HUES6 (cell line): Measurements from ENCODE around the gene PDP2.

ENCODE experiments used
- H3K27ac ChIP-seq: 2 replicates; pipeline ENCODE4 v1.7.0; 2013; ENCODE audit warnings: low read depth, mild to moderate bottlenecking, low read length, inconsistent platforms
- H3K27me3 ChIP-seq: 2 replicates; pipeline ENCODE4 v1.6.1; 2013; ENCODE audit warnings: low read length; ENCODE audit not compliant: control insufficient read depth, insufficient read depth
- H3K36me3 ChIP-seq: 2 replicates; pipeline ENCODE4 v1.6.1; 2013; ENCODE audit warnings: low read length; ENCODE audit not compliant: control insufficient read depth, insufficient read depth
- H3K4me1 ChIP-seq: 2 replicates; pipeline ENCODE4 v1.6.1; 2013; ENCODE audit warnings: low read length; ENCODE audit not compliant: control insufficient read depth, insufficient read depth
- H3K4me3 ChIP-seq: 2 replicates; pipeline ENCODE4 v1.5.1; 2013; ENCODE audit warnings: low read depth, low read length
- H3K9ac ChIP-seq: one replicate; pipeline ENCODE4 v1.6.1; 2013; ENCODE audit warnings: mild to moderate bottlenecking, low read length
- H3K9me3 ChIP-seq: 2 replicates; pipeline ENCODE4 v1.6.1; 2013; ENCODE audit warnings: low read depth, low read length; ENCODE audit not compliant: control insufficient read depth, insufficient read depth

The PDP2 gene

DNA sequence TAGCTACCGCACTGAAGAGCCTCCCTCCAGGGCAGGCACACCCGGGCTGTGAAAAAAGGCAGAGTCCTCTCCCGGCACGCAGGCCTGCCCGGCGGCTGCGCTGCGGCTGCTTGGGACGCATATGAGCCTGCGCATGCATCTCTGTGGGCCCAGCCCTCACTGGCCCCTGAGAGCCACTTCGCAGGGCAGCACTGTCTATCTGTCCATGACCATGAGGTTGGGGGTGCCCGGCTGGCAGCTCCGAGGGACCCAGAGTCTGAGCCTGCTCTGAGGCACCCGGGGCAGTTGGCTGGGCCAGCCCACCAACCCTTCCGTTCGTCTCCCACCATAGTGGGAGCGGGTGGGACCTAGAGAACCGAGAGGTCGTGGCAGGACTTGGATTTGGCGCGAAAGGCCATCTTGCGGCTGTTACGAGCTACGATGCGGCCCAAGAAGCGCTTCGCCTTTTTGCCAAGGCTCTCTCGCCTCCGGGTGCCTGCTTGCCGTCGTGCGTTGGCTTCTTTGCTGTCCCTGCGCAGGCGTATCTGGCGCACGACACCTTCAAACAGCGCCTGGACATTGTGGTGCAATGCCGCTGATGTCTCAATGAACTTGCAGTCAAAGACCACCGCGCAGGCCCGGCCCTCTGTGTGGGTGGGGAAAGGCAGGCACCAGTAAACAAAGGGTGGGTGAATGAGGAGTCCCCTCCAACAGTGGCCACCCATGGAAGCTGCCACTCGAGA is 41.6 kb downstream of the PDP2 start:
- H3K9ac ChIP-seq, result no peak overlapping the region
- H3K9me3 ChIP-seq, result no peaks in the 10 kb centered on the region
- peaks cover 69% of the 10 kb centered on the region for H3K27me3 ChIP-seq
- H3K27ac ChIP-seq, result no peak overlapping the region
- peaks cover 3% of the 10 kb centered on the region; the same call in 1 of the 2 replicates for H3K4me1 ChIP-seq
- no peaks in the 10 kb centered on the region for H3K36me3 ChIP-seq
- no peak overlapping the region for H3K4me3 ChIP-seq

DNA sequence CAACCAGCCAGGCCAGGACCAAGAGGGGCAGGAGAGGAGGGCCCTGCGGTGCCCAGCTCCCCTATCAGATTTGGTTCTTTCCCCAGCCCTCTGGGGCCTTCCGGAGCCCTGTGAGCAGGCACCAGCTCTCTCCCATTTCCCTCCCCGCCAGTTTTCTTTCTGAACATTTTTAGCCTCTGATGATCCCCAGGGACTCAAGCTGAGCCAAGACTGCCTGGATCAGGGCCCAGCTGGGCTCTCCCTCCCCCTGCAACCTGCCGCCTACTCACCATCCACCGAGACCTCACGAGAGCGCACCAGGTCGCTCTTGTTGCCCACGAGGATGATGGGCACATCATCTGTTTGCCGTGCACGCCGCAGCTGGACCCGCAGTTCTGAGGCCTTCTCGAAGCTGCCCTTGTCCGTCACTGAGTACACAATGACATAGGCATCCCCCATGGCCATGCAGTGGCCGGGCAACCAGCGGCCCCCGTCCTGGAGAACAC is 43.0 kb downstream of the PDP2 start:
- Histone ChIP-seq H3K27ac (no peak overlapping the region), H3K4me3 (no peak overlapping the region), H3K4me1 (peaks cover 11% of the 10 kb centered on the region), H3K9me3 (no peaks in the 10 kb centered on the region), H3K27me3 (peaks cover 81% of the 10 kb centered on the region), H3K9ac (no peak overlapping the region), H3K36me3 (no peaks in the 10 kb centered on the region)

DNA sequence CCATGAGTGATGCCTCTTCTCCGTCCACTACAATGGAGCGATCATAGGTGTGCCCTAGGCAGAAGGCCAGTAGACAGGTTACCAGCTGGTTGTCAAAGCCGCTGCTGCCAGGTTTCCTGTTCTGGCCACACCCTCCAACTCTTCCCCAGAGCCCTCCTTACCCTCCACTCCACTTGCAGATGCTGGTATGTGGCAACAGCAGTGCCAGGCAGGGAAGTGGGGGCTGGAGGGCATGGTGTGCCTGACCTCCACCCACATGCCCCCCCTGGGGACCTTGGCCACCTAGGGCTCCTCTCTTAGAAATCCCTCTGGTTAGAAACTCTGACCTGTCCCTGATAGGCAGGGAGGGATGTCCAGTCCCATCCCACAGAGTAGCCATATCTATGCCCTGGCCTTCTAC is 43.6 kb downstream of the PDP2 start:
- H3K9ac ChIP-seq, result no peak overlapping the region
- peaks cover 11% of the 10 kb centered on the region for H3K4me1 ChIP-seq
- no peak overlapping the region for H3K27ac ChIP-seq
- peaks cover 81% of the 10 kb centered on the region for H3K27me3 ChIP-seq
- H3K4me3 ChIP-seq, result no peak overlapping the region
- H3K36me3 ChIP-seq, result no peaks in the 10 kb centered on the region
- H3K9me3 ChIP-seq, result no peaks in the 10 kb centered on the region

DNA sequence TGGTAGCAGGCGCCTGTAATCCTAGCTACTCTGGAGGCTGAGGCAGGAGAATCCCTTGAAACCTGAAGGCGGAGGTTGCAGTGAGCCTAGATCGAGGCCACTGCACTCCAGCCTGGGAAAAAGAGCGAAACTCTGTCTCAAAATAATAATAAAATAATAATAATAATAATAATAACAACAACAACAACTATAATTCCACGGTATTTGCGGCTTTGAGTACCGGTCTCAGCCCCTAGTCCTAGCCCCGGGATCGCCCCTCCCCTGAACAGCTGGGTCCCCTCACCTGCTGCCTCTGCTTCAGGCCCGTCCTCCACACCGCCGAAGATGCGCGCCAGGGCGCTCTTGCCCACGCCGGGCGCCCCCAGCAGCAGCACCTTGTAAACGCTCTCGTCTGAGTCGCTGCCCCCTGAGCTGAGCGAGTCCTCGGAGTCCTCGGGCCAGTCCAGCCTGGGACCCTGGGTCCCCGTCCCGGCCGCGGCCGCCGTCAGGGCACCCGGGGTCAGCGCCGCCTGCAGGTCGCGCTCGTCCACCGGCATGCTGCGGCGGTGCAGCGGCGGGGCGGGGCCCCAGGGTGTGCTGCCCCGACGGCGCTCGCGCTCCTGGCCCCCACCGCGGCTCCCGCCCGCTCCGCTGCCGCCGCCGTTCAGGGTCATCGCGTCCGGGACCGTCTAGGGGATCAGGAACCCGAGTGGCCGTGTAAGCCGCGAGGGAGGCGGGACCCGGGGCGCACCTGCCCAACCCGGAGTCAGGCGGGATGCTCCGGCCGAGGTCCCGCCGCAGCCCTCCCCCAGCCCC is 44.4 kb downstream of the PDP2 start:
- Histone ChIP-seq H3K27me3 (peaks cover 74% of the 10 kb centered on the region), H3K4me3 (peak overlapping the region; percentile 64), H3K9ac (no peak overlapping the region), H3K36me3 (no peaks in the 10 kb centered on the region), H3K27ac (no peak overlapping the region), H3K4me1 (peaks cover 11% of the 10 kb centered on the region), H3K9me3 (no peaks in the 10 kb centered on the region)

DNA sequence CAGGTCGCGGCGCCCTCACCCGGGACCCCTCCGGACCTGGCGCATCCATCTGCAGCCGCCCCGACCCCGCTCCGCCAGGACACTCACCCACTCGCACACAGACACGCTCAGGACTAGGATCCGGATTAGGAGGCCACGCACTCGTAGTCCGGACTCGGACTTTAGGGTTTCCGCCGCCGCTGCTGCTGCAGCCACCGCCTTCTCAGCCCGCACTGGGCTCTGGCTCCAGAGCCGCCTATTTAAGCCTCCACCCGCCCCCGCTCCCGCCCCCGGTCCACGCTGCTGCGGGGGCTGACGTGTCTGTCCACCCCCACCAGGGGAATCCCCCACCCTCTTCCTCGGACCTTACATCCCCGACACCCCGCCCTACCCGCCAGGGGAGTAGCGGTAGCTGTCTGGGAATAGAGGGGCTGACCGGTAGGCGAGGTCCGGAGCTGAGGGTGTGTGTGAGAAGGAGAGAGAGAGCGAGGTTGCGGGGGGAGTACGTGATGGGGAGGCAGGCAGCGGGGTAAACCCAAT is 45.1 kb downstream of the PDP2 start, which contains the start of gene RRAD:
Gene RRAD, minus strand, starts transcription at position 214 of the 519 bp plus-strand sequence. CDS start 356 bp downstream, outside the sequence.
- Histone ChIP-seq H3K27me3 (peaks cover 68% of the 10 kb centered on the region), H3K4me3 (peak within 1 kb of the TSS; percentile 64), H3K9me3 (no peaks in the 10 kb centered on the region), H3K36me3 (no peaks in the 10 kb centered on the region), H3K27ac (no peak within 1 kb of the TSS), H3K9ac (no peak within 1 kb of the TSS), H3K4me1 (peaks cover 11% of the 10 kb centered on the region)

DNA sequence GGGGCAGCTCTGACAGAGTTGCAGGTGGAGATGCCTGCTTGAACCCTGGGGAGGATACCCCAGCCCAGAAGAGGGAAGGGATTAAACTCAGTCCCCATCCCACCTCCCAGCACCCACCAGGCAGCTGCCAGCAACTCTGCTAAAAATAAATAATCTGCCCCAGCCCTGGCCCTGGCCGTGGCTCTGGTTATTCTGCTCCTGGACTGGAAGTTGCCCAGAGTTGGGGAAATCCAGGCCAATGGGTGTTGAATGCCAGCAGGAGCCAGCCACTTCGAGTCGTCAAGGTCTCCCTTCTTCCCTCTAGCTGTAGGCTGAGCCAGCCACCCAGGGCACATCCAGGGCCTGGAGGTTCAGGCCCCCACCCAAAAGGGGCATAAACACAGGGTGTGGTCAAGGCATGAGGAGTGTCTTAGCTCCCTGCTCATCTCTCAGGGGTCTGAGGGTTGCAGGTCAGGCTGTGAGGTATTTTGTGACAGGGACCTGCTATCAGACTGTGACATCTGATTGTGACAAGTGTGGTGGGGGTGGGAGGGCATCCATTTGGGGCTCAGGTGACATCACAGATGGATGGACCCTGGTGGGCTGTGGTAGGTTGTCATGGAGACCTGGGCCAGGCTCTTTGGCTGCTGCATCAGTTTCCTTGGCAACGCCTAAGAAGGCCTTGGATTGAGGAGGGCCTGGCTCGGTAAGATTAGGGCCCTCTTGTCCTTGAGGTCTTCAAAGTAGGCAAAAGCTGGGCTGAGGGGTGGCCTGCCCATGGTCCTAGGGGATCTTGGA is 46.0 kb downstream of the PDP2 start:
- H3K27ac ChIP-seq, result no peak overlapping the region

DNA sequence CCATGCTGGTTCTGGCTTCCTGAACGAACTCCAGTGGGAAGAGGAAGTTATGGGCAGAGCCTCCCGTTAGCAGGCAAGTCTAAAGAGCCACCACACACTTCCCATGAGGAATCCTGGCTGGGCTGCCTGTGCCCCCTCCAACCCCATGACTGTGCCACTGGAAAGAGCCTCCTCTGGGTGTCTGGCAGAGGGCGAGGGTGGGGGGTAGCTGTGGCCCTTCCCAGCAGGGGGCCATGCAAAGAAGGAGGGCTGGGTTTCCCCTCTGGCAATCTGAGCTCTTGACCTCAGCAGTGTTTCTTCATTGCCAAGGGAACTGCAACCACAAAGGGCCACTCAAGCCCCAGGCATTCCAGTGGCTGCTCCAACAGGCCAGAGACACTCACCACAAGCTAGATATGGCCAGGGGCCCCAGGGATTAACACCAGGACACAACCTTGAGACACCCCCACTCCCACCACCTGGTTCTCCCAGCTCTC is 46.7 kb downstream of the PDP2 start:
- H3K27me3 ChIP-seq, result peaks cover 55% of the 10 kb centered on the region
- H3K9me3 ChIP-seq, result no peaks in the 10 kb centered on the region
- peaks cover 4% of the 10 kb centered on the region; the same call in 1 of the 2 replicates for H3K36me3 ChIP-seq
- H3K4me3 ChIP-seq, result no peak overlapping the region
- no peak overlapping the region for H3K27ac ChIP-seq
- H3K4me1 ChIP-seq, result peaks cover 11% of the 10 kb centered on the region
- no peak overlapping the region for H3K9ac ChIP-seq

More for the DNA sequence above, 46.0 kb downstream of the PDP2 start:
- Histone ChIP-seq H3K9me3 (no peaks in the 10 kb centered on the region), H3K4me1 (peaks cover 11% of the 10 kb centered on the region), H3K36me3 (no peaks in the 10 kb centered on the region), H3K4me3 (no peak overlapping the region), H3K27me3 (peaks cover 61% of the 10 kb centered on the region), H3K9ac (no peak overlapping the region)

DNA sequence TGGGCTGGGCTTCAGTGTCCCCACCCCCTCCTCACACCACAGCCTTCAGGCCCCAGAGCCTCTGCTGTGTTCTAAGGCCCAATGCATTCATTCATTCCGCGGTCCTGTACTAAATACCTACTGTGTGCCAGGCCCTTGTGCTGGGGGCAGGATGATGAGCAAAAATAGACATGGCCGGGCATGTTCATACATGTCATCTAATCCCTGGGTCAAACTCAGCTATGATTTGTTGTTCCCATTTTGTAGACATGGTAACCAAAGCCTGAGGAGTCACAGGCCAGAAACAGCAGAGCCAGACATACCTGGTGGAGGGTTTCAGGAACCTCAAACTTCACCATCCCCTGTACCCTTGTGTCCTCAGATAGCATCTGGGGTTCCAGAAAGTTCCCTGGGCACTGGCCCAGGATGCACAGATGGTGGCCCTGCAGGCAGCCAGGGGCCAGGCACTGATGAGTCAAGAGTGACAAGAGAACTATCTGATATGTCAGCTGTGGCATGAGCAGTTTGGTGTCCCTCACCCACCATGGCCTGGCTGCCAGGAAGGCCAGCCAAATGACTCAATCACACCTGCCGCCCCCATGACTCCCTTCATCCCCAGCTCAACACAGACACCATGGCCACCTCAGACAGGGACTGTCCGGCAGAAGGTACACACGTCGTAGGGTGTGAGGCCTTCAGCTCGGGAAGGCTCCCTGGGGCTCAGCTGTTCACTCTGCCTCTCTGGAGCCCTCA is 47.8 kb downstream of the PDP2 start:
- Histone ChIP-seq H3K9me3 (no peaks in the 10 kb centered on the region), H3K36me3 (peaks cover 8% of the 10 kb centered on the region; the same call in 1 of the 2 replicates), H3K4me1 (peaks cover 11% of the 10 kb centered on the region), H3K4me3 (no peak overlapping the region), H3K27me3 (peaks cover 50% of the 10 kb centered on the region), H3K27ac (0 out of 2 replicates have a peak overlapping the region, but pooled peaks have one; percentile 29), H3K9ac (no peak overlapping the region)

DNA sequence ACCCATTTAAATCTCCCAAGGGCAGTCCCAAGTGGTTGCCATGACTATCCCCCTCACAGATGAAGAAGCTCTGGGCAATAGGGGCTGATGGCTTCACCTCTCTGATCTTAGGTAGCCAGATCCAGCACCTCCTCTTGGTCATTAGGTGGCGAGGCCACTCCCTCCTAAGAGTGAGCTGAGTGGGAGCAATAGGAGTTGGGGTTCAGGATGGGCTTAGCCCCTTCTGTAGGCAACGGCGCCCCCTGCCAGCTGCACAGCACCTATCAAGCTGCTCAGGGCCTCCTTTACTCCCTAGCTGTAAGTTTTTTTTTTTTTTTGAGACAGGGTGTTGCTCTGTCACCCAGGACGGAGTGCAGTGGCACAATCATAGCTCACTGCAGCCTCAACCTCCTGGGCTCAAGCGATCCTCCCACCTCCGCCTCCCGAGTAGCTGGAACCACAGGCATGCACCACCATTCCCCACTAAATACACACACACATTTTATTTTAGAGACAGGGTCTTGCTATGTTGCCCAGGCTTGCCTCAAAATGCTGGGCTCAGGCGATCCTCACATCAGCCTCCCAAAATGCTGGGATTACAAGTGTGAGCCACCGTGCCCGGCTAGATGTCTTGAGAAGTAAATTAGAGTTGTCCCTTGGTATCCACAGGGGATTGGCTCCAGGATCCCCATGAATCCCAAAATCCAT is 48.5 kb downstream of the PDP2 start:
- Histone ChIP-seq H3K36me3 (peaks cover 8% of the 10 kb centered on the region; the same call in 1 of the 2 replicates), H3K27me3 (peaks cover 42% of the 10 kb centered on the region), H3K4me3 (no peak overlapping the region), H3K27ac (no peak overlapping the region), H3K4me1 (peaks cover 16% of the 10 kb centered on the region), H3K9ac (no peak overlapping the region), H3K9me3 (no peaks in the 10 kb centered on the region)
